NCI-H1694 (cell line): ENCODE results near the gene HECW1.
A peak's percentile ranks its signal among the peaks of the same experiment; 100 is the strongest.

Source experiments
- DNase-seq: peaks from one replicate; lab custom pipeline; 2025; lab: John Stamatoyannopoulos, UW

Gene HECW1

DNA sequence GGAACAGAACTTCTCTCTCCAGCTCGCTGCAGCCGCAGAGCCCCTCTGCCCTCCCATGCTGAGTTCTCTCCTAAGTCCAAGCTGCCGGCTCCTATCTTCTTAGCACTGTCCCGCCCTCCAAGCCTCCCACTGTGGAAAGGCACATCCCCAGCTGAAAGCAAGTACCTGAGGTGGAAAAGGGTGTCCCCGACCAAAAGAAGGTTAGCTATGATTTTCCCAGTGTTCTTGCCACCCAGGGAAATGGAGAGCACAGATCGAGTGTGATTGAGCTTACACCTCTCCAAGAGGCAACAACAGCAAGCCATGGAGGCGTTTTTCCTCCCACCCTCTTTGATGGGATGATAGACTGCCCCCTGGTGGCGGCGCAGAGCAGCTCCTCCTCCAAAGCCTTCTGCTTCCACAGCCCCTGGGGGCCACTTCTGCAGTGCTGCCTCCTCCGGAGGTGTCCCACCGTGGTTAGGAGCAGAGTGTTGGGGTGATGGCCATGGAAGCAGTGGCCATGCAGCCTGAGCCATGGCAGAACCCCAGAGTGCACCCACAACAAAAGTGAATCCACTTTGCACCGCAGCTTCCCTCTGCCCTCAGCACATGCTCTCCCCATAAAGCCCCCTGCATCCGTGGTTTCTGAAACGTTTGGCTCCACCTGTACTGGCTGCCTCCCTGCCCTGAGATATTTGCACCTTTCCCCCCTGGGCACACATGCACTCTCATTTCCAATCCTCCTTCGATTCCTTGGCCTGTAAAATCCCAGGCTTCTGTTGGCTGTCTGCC is 327.4 kb downstream of the HECW1 start:
- peak; percentile 33 for DNase-seq

DNA sequence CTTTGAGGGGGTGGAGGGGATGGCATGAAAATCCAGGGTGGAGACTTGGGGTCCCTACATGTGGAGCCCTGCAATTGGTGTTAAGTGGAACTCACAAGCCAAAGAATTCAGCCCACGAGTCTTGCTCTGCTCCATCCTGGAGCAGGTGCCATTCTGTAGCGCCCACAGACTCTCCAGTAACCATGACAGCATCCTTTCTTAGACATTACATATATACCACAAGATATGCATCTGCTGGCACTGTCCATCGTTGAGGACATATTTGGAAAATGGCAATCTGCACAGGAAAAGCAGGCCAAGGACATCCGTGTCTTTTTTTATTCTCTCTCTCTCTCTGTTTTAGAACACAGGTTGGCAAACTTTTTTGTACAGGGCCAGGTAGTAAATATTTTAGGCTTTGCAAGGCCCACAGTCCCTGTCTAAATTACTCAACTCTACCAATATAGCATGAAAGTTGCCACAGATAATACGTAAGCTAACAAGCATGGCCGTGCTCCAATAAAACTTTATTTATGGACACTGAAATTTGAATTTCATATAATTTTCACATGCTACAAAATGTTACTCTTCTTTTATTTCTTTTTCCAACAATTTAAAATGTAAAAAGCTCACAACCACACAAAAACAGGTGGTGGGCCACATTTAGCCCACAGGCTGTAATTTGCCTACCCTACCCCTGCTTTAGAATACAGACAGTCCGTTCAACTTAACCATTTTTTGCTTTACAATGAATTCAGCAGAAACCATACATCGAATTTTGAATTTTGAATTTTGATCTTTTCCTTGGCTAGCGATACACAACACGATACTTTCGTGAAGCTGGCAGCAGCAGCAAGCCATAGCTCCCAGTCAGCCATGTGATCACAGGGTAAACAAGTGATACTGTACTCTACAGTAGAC is 329.0 kb downstream of the HECW1 start:
- DNase-seq: no peak

DNA sequence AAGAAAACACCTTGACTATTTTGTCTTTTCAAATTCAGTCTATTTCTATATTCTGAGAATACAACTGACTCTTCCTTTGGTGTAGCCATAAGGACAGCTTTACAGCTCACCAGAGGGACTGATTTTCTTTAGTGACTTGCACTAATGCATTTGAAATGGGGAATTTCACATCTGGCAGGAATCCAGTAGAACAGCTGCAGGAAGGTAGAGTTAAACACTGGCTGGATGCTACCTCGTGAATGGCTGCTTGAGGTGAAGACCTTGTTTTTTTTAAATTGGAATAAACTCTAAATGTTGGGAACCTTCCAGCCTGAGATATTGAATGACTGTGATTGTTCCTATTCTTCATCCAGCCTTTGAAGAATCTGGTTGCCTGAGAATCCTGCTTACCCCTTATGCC is 330.9 kb downstream of the HECW1 start:
- no peak for DNase-seq

DNA sequence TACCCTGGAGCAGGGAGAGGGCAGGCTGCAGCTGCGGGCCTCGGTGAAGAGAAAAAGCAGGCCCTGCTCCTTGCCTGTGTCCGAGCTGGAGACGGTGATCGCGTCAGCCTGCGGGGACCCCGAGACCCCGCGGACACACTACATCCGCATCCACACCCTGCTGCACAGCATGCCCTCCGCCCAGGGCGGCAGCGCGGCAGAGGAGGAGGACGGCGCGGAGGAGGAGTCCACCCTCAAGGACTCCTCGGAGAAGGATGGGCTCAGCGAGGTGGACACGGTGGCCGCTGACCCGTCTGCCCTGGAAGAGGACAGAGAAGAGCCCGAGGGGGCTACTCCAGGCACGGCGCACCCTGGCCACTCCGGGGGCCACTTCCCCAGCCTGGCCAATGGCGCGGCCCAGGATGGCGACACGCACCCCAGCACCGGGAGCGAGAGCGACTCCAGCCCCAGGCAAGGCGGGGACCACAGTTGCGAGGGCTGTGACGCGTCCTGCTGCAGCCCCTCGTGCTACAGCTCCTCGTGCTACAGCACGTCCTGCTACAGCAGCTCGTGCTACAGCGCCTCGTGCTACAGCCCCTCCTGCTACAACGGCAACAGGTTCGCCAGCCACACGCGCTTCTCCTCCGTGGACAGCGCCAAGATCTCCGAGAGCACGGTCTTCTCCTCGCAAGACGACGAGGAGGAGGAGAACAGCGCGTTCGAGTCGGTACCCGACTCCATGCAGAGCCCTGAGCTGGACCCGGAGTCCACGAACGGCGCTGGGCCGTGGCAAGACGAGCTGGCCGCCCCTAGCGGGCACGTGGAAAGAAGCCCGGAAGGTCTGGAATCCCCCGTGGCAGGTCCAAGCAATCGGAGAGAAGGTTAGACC is 332.5 kb downstream of the HECW1 start:
- DNase-seq: no peak

DNA sequence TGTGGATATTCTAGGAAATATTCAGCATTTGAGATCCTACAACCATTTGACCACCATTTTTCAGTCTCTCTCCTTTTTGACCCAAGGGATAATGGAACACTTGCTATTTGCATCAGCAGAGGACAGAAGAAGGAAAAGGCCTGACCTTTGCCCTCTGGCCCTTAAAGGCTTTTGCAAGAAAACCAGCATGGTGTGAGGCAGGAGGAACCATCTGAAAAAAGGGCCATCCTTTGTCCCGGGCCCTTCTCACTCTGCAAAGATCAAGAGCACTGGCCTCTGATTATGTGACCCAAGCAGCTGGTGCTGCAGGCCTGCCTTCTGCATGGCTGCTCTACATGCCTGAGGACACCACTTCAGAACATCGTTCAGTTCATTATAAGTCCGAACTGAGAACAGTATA is 337.1 kb downstream of the HECW1 start:
- no peak for DNase-seq

DNA sequence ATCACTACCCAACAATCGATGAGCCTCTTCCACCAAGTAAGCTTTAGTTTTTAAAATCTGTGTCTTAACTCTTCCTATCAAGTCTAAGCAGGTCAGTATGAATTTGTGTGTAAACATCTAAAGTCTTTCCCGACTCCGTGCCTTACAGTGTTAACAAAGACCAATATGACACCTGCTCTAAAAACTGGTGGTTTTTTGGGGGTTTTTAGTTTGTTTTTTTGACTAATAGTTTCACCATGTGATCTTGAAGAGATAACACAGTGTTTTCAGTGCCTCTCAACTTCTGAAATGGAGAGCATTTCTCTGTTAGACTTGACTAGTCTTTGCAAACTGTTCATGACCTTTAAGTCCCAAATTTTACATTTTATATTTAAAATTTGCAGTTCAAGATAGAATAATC is 338.4 kb downstream of the HECW1 start:
- no peak for DNase-seq

DNA sequence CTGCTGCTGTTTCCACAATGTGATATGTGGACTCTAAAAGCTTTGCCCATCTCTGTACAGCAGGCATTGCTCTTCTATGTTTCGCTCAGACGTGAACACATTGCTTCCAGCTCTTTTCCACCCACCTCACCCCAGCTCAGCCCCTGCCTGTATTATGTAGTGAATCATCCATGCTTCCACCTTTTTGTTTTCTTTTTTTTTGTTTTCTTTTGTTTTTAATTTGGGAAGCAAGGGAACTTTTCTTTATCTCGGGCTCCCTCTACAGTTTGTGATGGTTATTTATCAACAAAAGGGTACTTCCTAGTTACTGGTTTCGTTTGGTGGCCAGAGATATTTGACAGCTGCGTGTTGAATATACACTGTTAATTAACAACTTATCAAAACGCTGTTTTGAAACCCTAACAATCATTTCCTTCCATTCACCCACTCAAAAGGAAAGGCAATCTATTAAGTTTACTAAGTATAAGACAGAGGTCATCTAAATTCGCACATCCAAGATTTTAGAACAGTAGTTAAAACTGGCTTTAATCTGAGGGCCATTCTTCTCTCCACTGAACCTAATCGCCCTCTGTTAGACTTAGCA is 342.6 kb downstream of the HECW1 start:
- DNase-seq: no peak

DNA sequence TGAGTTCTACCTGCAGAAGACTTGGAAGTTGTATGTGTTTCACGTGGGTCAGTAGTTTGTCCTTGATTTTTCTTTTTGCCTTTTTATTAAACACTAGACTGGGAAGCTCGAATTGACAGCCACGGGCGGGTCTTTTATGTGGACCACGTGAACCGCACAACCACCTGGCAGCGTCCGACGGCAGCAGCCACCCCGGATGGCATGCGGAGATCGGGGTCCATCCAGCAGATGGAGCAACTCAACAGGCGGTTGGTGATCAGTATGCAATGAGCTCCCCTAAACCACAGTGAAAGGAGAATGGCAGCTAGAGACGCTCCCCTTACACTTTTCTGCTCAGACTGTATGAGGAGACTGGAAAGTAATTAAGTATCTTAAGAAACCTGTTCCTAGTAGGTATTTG is 343.8 kb downstream of the HECW1 start:
- DNase-seq: no peak

DNA sequence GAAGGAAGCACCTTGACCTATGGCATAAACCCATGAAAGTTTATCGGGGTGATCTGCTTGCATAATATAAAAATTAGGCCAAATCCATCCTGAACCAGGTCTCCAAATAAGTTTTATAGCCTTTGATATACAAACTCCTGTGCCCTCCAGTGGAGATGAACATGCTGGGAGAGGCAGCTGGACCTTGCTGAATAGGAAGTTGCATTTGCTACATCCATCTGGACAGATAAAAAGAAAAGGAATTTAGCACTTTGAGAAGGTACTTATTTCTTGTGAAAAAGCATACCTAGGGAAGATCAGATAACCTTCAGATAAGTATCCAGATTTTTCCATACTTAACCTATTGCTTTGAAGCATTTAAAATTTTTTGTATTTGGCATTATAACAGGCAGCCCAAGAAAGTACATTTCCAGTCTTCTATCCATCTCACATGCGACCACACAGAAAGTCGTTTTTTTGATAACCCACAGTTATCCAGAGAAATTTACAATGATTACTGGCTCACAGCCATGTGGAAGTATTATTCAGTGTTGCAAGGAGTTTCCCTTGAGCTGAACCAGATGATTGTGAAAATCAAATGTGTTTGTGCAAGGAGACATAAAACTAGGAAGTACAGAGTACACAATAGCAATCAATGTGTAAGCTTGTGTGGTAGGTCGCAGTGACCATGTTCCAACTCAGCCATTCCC is 346.0 kb downstream of the HECW1 start:
- no peak for DNase-seq

DNA sequence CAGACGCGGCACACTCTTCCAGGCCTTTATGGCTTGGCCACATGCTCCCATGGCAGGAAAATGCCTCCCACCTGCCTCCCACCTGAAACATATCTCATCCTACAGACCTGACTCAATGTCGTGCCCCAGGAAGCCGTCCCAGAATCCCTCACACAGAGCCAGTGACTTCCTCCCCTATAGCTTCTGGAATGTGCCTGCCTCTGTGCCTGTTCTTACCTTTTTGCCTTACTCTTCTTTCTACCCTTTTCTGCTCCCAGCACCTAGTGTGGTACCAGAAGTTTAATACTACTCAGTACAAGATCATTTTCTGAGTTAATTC is 346.5 kb downstream of the HECW1 start:
- no peak for DNase-seq

DNA sequence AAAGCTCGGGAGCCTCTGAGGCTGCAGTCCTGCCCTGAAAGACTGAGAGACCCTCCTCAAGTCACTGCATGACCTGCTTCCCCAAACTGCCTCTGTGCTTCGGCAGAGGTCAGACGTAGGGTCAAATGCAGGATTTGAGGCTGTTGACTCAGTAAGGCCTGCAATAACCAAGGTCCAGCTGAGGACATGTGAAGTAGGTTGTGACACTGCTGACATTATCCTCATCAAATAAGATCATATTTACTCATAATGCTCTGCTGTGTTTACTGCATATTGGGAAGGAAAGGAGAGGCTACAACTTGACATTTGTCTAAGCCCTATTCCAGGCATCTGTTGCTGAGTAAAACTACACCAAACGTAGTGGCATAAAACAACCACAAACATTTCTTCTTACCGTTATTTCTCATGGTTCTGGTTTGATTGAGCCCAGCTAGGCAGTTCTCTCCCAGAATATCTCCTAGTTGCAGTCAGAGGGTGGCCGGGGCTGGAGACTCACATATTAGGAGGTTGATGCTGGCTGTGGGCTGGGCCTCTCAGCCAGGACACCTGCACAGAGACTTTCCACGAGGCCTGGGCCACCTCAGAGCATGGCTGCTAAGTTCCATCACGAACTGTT is 348.4 kb downstream of the HECW1 start:
- no peak for DNase-seq

DNA sequence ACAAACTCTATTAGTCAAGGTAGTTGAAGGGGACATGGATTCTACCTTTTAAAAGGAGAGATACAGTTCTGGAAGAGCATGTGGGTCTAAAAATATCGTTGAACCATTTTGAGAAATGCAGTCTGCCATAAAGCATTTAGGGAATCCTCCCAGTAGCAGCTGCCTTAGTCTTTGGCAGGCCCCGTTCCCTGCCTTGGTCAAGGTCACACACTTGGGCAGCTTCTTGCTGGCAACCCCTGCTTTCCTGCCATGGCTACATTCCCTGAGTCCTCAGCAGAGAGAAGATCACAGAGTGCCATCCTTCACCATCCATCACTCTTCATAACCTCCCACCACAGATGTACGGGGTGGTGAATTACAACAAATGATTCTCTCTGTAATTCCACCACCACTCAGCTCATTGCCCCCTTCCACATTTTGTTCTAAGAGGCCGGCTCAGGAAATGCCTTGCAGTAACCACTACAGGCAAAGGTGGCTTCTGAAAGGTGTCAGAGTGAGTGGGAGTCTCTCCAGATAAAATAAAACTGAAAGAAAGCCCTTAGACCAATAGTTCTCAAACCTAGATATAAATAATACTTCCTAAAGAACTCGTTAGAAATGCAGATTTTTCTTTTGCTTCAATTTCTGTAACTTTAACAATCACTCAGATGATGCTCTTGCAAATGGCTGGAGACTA is 349.0 kb downstream of the HECW1 start:
- DNase-seq: no peak

DNA sequence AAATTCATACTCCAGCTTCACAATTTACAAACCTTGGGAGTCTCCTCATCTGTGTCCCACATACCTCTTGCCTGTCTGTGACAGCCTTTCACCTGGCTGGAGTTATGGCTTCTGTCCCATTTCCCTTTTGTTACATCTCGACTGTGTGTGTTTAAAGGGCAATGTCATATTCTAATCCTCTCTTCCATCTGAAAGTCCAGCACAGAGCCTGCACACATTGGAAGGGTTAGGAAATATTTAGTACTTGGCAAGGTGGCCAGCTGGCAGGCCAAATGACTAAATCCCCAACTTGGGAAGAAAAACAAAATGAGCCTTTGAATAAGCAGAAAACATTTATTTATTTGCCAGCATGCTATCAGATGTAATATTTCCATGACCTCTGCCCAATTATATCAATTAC is 350.4 kb downstream of the HECW1 start:
- DNase-seq: no peak

DNA sequence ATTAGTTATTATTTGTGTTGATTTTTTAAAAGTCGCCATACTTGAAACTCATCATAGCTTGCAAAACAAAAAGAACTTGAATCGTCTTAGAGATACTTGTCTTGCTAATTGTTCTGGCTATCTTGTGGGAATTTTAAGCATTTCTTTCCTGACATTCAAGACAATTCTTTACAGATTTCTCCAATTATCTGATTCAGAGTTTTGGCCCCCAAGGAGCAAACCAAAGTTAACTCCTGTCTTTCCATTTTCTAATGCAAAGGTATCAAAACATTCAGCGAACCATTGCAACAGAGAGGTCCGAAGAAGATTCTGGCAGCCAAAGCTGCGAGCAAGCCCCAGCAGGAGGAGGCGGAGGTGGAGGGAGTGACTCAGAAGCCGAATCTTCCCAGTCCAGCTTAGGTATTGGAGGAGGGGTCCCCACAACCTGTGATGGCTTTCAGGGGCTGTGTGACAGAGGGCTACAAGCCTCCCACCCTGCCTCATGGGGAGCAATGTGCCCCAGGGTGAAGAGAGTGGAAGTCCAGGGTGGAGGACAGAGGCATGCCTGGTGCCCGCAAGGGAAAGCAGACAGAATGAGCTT is 351.0 kb downstream of the HECW1 start:
- DNase-seq: no peak

DNA sequence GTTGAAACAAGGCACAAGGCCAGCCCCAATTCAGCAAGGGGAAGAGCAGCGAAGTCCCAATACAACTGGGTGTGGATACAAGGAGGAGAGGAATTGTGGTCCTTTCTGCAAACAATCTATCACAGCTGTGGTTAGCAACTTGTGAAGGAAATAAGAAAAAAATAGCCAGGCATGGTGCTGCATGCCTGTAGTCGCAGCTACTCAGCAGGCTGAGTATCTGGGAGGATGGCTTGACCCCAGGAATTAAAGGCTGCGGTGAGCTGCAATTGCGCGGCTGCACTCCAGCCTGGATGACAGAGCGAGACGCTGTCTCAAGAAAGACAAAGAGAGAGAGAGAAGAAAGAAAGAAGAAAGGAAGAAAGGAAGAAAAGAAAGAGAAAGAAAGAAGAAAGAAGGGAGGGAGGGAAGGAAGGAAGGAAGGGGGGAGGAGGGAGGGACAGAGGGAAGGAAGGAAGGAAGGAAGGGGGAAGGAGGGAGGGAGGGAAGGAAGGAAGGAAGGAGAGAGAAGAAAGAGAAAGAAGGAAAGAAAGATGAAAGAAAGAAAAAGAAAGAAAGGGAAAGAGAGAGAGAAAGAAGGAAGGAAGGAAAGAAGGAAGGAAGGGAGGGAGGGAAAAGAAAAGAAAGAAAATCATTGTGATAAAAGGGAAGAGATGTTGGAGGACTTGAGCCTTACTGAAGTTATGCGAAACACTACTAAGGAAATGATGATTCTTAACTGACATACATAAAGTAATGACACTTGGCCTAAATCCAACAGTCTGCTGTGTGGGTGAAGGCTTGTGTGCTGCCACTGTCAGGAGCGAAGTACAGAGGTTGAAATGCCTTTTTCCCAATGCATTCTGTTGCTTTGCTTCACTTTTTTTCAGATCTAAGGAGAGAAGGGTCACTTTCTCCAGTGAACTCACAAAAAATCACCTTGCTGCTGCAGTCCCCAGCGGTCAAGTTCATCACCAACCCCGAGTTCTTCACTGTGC is 353.4 kb downstream of the HECW1 start:
- DNase-seq: no peak

DNA sequence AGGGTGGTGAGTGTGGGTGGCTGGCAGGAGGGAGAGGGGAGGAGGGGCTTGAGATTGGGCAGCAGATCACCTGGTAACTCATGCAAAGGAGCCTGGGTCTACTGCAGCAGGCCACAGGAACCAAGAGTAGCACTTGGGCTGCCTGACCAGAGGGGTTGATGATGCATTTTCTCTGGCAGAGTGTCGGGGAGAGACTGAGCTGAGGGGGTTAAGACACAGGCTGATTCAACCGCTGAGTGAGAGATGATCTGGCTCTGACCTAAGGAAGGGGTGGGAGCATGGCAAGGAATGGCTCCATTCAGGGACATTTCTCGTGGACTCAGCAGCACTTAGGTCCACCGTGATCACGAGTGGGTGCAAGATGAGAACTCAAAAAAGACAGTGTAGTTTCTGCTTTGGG is 355.0 kb downstream of the HECW1 start:
- DNase-seq: no peak

DNA sequence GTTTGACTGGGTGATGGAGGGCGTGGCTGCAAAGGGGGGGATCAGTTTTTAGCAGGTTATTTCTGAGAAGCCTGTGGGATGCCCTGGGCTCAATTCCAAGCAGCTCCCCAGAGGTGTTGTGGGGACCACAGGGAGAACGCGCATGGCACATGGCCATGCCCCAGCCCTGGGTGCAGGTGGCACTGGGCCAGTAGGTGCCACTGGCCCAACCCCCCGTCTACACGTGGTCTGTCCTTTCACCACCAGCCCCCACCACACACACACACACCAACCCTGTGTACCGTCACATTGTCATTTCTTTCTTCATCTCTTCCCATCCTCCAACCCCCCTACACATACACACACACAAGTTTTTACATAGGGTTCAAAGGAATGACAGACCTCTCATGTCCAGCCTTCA is 355.4 kb downstream of the HECW1 start:
- no peak for DNase-seq

DNA sequence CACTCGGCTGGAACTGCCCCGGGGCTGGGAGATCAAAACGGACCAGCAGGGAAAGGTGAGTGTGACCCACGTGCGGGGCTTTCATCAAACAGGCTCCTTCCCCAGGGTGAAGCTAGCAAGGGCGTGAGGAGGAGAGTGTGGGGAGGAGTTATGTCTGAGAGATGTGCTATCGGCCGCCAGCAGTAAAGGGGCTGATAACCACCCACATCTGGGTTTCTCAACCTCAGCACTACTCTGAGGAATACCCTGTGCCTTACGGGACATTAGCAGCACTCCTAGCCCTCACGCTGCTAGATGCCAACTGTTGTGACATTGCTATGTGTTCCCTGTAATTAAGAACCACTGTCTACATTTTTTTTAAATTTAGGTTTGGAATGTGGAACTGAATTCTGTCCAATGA is 356.6 kb downstream of the HECW1 start:
- no peak for DNase-seq

DNA sequence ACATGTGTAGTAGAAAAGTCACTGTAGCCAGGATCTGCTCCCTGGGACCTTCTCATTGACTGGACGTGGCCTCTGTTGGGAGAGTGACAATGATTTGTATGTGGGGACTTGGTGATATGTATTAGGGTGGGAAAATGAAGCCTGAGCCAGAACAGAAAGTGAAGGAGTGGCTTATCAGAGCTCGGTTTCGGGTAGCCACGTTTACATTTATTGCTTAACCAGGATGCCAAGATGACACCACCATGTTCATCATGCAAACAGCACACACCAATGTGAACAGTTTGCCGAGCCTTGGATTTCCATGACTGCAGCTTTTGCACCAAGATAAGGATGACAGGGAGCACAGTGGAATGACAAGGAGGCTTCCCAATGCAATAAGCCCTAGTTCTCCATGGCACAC is 357.7 kb downstream of the HECW1 start:
- no peak for DNase-seq
